NCI-H774 (cell line): ENCODE data around the gene IL1R2.
"Not testable (repeated sequence)": the region's sequence is repeated elsewhere in the genome, so short reads cannot be mapped to it uniquely, and the experiment has no call there.

Experiments used
- DNase-seq: peaks from one replicate; lab custom pipeline; 2025; lab: John Stamatoyannopoulos, UW

IL1R2 gene

DNA sequence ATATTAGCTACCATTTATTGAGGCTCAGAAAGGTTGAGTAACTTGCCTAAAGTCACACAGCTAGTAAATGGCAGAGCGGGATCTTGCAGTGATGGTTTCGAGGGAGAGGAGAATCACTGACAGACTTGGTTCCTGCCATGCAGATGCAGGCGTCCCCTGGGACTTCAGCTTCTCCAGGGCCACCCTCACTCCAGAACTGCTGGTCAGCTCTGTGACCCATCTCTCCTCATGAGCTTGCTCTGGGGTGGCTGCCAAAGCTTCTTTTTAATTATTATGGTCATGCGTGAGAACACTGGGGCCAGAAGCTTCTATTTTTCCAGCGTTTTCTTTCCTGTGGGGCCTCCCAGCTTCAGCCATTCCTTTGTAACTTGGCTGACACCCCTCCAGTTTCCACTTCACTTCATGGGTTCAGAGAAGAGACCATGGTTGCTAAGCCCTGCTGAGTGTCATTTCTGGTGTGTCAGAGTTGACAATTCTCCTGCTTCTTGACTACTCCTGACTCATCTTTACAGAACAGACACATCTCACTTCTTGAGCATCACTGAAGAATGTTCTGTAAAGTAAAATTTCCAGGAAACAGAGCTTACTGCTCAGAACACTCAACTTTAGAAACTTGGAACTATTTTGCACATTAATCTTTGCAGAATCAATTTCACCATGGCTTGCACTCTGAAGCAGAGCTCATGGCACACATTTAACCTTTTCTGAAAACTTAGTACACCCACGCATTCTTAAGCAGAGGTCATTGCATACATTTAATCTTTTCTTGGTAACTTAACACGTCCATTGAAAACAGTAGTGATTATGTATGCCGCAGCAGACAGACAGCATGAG is 70.4 kb downstream of the IL1R2 start:
- DNase-seq: no peak

DNA sequence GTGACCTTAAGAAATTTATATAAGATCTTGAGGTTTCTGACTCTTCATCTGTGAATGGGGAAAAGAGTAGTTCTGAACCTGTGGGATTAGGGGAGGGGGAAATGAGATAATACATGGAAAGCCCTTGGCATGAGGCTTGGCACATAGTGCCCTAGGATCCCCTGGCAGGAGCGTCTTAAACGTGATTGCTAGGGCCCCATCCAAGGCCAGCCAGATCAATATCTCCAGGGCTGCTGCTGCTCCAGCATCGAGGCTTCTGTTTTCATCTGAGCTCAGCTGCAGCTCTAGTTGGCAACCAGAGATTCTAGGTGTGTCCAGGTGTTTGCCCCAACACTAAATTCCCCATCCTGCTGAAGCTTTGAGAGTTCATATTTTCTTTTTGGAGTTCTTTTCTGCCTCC is 71.0 kb downstream of the IL1R2 start:
- no peak for DNase-seq

DNA sequence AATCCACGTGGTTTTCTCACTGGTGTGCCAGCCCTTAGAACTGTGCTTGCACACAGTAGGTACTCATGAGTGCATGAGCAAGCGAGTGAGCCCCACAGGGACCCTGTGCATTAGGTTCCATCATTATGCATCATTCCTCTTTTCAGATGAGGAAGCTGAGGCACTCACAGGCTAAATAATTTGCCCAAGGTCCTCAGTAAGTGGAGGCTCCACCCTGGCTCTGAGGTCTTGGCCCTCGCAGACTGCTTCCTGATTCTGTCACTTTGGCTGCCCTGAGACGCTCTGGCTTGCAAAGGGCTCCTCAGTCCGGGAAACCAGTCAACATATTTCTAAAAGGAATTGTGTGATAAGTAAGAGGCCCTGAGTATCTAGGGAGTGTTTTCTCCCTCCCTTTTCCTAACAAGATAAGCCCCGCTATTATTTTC is 71.7 kb downstream of the IL1R2 start:
- DNase-seq: no peak

DNA sequence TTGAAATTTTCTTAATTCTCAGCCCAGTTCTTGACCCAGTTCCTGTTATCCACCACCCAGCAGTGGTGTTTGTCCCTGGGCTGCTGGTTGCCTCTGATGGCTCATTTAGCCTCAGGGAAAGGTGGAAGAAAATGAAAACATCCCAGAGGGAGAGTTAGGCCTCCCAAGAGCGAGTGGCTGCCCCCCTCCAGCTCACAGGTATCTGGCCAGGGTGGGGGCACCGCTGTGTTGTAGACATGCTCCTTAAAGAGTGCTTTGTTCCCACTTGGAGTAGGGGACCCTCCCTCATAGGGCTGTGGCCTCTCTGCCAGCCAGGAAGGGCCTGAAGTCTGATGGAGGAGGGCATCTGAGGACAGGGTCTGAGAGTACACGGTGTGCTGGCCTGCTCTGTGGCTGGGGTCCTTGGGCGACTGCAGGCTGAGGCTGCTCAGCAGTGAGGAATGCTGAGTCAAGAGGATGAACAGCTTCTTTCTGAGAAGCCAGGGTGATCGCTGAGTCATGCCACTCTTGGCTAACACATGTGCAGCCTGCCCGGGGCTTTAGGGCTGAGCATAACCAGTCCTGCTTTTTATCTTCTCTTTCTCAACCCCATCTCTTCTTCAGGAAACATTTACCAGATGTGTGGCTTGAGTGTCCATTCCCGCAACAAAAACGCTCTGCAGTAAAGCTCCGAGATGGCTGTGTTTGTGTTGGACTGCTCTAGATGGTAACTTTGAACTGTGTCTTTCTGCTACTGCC is 72.3 kb downstream of the IL1R2 start:
- DNase-seq: no peak

DNA sequence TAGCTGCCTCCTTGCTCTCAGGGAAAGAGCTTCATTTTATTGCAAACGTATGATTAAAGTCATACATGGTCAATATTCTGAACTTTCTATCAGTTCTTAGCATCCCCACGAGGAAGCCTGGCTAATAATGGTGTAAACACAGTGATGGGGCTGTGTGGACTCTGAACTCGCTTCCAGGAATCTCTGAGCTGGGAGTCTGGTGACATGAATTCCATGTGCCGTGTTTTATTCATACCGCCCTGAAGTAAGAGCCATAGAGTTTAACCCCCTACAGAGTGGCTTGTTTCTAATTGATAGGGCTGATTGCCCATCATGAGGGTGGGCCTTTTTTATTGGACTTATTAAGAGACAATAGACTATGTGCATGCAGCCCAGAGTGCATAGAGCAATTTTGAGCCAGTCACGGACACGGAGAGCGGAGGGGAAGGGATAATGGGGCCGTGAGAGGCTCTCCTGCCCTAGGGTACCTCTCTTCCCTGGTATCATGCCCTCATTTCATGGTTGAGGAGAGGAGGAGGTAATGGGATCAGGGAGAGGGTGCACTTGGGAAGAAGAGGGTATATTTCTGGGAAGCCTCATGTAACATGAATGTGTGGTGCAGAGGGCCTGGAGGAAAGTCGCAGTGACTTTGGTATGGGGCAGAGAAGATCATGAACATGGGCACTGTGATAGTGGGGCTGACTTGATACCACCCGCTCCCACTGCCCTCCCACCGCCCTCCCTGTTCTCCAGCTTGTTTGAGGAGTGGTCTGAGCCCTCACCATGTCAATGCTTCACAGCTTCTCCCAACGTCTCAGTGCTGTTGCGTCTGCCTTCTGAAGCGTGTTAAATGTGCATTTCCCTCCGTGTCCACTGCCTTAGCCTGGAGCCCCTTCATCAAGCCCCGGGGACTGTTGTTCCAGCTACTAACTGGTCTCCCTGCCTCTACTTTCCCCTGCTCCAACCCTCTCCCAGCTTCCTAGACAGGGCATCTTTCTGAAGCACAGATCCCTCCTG is 73.2 kb downstream of the IL1R2 start:
- DNase-seq: no peak

DNA sequence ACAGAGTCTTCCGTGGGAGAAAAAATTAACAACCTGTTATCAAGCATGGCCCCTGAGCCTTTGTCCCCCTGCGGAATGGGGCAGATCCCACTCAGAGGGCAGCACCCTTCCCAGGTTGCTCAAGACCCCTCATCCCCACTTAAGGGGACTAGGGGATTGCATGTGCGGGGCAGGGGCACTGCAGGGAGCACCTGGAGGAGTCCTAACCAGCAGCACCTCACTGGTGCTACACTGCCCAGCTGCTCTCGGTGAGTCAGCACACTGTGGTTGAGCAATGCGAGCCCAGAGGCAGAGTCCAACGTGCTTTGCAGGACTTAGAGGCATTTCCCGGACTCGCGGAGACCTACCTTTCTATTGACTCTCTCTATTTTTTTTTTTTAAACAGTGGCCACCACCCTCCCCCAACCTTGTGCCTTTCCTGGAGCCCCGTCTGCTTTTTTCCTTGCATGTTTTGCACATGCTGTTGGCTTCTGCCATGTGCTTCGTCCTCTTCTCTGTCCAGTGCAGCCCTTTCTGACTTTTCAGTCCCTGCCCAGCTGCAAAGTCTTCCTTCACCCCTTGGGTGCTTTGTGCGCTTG is 74.0 kb downstream of the IL1R2 start:
- no peak for DNase-seq

DNA sequence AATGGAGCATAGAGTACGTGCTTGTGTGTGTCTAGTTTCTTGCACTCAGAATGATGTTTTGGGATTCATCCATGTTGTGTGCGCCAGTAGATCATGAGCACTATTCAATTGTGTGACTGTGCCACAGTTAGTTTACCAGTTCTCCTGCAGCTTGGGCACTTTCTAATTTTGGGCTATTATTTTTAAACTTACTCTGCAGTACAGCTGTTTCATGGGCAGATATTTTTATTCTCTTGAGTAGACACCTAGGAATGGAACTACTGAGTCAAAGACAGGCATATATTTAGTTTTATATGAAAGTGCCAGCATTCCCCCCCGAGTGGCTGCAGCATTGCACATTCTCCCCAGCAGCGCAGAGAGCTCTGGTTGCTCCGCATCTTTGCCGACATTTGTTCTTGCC is 74.8 kb downstream of the IL1R2 start:
- no peak for DNase-seq

DNA sequence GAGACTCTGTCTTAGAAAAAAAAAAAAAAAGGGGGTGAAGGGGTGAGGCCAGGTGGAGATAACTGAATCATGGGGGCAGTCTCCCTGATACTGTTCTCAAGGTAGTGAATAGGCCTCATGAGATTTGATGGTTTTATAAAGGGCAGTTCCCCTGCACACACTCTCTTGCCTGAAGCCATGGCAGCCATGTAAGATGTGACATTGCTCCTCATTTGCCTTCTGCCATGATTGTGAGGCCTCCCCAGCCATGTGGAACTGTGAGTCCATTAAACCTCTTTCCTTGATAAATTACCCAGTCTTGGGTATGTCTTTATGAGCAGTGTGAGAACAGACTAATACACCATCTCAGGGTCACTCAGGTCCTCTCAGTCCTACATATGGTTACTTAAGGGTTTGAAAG is 76.4 kb downstream of the IL1R2 start:
- DNase-seq: not testable (repeated sequence)

DNA sequence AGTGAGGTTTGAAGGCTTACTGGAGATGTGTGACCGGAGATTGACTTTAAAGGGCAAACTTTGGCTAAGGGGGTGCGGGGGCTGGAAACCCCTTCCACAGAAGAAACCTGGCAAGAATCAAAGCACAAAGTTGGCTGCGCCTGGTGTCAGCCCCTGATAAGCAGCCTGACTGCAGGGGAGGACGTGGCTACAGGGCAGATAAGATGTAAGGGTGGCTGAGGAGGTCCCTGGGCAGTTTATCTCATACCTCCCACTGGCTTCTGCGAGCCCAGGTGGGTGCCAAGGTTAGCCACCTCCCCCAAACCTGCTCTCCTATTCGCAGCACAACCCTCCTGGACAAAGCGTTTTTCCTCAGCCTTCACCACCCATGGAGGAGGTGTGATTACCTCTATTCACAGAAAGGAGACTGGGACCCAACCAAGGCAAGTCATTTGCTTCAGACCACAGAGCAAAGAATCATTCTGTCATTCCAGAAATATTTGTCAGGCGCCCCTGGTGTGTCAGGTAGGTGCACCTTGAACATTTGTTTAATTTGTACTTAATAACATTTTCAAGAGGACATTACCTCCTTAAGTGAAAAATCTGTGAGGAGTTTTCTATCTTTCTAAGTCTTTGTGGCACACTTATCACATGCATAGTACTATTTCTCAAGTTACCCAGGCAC is 77.7 kb downstream of the IL1R2 start:
- no peak for DNase-seq

DNA sequence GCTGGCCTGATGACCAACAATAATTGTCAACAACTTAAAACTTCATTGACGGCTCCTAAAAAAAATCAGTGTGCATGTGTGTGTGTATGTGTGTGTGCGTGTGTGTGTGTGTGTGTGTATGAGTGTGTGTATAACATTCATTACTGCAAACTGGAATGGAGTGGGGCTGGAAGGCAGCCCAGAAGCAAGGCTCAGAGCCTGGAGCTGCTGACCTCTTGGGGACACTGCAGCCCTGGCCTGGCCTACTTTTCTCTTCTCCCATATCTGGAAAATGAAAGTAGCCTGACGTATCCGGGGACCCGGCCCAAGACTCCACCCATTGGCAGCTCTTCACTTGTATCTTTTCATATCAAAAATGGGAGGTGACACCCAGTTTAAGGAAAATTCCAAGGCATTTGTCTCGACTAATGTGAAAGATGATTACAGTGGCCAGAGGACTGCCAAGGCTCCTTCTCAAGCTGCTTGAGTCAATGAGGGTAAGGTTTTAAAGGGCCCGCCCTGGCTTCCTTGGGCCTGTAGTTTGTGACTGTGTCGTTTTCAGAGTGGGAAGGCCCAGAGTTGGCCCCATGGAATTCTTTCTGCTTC is 78.4 kb downstream of the IL1R2 start:
- DNase-seq: no peak

DNA sequence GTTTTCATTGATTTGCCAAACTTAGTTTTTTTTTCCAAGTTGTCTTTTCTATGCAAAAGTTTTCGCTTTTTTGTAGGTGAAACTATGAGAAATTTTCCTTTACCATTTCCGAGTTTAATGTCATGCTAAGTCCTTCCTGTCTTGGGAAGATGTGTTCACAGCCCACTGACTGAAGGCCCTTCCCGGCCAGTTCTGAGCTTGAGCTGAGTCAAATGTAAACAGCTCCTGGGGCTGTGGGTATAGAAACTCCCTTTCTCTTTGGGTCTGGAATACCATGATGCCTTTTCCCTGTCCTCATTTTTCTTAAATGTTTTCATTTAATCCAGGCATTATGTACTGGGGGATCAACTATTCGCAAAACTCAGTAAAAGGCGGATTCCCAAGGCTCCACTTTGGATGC is 81.0 kb downstream of the IL1R2 start:
- no peak for DNase-seq

DNA sequence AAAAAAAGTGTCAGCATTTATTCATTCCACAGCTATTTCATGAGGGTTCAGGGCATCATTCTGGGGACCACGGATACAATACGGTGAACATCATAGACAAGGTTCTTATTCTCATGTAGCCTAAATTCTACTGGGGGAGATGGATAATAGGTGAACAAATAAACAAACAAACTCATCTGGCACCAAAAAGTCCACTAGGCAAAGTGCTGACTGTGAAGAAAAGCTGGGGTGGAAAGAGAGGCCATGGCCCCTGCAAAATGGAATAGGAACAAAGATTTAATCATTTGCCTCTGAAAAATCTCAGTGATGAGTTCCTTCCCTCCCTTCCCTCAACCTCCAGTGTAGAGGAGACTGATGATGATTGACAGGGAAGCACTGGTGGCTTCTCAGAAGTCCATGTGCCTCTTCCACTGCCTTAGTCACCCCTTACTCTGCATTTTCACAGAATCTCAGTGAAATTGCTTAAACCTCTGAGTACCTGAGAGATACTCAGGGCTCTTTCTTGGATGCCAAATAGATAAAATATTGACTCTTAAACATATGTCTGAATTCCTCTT is 81.5 kb downstream of the IL1R2 start:
- DNase-seq: no peak

DNA sequence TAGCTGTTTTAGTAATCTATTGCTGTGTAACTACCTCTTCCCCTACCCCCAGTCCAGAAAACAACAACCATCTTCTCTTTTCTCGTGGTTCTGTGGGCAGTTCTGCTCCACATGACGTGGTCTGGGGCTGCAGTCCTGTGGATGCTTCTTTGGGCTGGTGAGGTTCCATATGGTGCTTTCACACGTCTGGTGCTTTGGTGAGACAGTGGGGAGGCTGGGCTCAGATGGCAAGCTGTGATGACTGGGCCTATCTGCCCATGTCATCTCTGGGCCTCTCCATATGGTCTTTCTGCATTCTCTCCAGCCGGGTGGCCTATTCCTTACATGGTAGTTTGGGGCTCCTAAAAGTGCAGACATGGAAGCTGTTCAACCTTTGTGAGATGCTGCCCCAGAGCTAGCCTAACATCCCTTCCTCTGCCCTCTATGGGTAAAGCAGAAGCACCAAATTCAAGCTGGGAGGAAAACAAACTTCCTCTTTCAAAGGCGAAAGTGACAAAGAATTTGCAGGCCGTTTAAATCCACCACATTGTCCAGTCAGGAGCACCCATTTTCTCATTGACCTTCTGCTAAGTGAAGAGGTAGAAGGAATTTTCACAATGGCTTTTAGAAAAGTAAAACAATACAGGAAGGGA is 82.5 kb downstream of the IL1R2 start:
- no peak for DNase-seq

DNA sequence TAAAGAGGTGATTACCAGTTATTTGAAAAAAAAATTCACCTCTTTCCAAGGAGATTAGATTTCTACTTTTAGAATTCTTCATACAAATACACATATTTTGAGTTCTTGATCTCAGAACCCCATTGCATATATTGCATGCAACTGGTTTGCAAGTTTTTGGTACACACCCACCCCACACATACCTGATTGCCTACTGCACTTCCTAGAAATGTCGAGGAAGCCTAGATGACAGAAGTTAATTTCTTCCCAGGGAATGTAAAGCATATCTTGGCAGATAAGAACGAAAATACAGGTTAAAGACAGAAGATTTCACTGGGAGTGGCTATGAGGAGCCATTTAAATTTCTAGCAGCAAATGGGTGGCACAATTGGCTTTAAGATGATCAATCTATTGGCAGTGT is 83.7 kb downstream of the IL1R2 start:
- no peak for DNase-seq

DNA sequence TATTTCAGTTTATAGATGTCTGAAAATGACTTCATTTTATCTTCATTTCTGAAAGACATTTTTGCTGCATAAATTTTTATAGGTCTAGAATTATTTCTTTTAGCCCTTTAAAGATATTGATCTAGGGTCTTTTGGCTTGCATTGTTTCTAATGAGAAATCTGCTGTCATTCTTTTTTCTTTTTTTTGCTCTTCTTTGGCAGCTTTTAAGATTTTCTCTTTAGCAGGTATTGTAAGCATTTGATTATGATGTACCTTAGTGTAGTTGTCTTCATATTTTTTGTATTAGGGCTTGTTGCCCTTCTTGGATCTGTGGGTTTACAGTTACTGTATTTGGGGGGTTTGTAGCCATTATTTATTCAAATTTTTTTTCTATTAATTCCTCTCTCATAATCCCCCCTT is 84.8 kb downstream of the IL1R2 start:
- no peak for DNase-seq
